Measurements from ENCODE around the gene FEM1C.
"Not testable (repeated sequence)": the region's sequence is repeated elsewhere in the genome, so short reads cannot be mapped to it uniquely, and the experiment has no call there.

Gene FEM1C

DNA sequence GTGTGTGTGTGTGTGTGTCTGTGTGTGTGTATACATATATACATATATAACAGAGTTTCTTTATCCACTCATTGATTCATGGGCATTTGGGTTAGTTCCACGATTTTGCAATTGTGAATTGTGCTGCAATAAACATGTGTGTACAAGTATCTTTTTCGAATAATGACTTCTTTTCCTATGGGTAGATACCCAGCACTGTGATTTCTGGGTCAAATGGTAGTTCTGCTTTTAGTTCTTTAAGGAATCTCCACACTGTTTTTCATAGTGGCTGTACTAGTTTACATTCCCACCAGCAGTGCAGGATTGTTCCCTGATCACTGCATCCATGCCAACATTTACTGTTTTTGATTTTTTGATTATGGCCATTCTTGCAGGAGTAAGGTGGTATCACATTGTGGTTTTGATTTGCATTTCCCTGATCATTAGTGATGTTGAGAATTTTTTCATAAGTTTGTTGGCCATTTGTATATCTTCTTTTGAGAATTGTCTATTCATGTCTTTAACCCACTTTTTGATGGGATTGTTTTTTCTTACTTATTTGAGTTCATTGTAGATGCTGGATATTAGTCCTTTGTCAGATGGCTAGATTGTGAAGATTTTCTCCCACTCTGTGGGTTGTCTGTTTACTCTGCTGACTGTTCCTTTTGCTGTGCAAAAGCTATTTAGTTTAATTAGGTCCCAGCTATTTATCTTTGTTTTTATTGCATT lies 65.3 kb downstream of the FEM1C start:
- not testable (repeated sequence) for DNase-seq

DNA sequence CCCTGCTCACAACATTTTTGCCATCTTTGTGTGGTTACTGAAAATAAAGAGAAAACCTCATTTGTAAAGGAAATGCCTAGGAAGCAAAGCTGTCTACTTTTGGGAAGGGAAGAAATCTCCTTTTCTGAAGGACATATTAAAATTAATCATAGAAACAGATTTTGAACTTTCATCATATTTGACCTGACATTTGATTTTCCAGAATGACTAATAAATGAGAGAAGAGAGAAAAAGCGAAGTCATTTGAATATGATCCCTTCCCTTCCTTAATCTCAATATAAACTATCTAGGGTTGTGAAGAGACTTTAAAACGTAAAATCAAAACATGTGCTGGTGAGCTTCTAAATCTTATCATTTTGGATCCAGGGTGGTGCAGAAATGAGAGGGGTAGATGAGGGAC lies 66.3 kb downstream of the FEM1C start:
- DNase-seq: no peak

DNA sequence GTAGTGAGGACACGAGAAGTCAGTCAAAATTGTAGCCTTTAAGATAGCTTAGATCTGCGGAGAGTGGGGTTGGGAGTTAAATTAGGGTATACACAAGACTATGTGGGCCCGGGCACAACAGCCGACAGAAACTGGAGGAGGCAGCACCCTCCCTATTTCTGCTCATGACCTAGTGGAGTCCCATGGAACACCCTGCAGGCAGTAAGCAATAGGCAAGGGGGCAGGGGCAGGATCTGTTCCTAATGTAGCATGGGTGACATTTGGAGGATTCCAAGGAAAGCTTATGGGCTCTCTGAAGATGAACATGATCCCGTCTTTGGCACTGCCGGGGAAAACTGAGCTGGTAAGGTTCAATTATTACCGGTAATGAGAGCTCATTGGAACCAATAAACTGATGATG lies 67.0 kb downstream of the FEM1C start:
- DNase-seq: no peak

- DNase-seq: no peak
Observed at GRCh38 chr5:115475788-115476187, 68.8 kb downstream of the FEM1C start.

DNA sequence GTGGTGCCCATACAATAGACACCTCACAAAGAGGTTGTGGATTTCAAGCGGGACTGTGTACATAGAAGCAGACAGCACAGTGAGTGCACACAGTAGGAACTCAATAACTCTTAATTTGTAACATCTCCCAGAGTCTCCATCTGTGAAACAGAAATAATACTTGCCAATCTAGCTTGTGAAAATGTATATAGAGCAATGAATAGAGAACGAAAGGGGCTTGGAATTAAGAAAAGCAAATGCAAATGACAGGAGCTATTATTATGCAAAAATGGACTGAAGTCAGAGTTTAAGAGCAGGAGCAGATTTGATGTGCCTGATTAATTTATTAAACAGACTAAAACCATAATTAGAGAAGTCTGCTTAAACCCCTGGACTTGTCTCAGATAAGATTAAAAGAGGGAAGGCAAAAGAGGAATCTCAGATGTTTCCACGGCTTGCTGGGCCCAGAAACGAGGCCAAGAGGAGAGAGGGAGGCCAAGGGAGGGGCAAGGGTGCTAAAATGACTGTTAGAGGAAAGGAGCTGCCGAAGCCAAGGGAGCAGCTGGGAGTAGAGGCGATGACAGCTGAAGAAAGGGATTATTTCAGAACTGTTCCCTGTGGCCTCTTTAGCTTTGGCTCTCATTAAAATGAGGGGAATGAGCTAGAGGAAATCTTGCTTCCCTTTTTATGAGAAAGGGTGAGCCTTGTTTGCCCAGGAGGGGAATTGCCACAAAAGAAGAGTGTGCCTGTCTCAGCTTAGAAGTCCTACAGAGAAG lies 72.1 kb downstream of the FEM1C start:
- no peak for DNase-seq

DNA sequence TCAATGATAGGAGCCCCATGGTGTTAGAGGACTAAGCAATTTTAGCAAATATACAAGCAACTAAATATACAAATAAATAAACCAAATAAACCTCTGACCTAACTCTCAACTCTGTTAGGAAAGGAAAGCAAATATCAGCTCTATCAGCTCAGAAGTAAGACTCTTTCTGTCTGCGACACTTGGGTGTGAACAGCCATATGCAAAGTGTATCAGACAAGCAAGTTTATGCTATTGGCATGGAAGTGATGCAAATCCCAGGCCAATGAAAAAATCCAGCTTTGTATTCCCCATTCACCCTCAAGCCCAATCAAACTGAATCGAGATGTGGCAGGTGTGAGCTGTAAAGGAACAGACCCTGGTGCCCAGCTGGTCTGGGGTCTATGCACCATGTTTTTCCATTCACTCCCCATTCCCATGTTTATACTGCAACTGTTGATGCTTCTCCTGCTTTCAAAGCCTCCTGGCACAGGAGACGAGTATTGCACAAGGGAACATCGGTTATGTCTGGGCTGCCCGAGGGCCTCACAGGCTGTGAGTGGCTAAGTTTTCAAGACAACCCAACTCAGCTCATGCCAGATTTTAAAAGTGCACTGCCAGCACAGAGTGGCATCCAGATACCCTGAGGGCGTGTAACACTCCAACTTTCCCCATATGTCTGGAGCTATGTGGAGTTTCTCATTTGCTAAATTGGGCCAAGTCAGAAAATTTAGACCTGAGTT lies 73.1 kb downstream of the FEM1C start:
- DNase-seq: no peak

- DNase-seq: no peak
Observed at GRCh38 chr5:115470921-115471320, 73.7 kb downstream of the FEM1C start.

Measured in right kidney (tissue), 1 donor.